Erythroblast (primary cell): ENCODE results near the gene PDE7B.

ENCODE experiments used
- GATA1 ChIP-seq: IDR thresholded peaks from 2 replicates; pipeline ENCODE4 v1.6.1; 2011; ENCODE audit warnings: low read depth, mild to moderate bottlenecking, control low read depth, low read length, moderate library complexity
- POLR2A ChIP-seq: IDR thresholded peaks from 2 replicates; pipeline ENCODE4 v1.6.1; 2011; ENCODE audit warnings: mild to moderate bottlenecking, low read length

DNA sequence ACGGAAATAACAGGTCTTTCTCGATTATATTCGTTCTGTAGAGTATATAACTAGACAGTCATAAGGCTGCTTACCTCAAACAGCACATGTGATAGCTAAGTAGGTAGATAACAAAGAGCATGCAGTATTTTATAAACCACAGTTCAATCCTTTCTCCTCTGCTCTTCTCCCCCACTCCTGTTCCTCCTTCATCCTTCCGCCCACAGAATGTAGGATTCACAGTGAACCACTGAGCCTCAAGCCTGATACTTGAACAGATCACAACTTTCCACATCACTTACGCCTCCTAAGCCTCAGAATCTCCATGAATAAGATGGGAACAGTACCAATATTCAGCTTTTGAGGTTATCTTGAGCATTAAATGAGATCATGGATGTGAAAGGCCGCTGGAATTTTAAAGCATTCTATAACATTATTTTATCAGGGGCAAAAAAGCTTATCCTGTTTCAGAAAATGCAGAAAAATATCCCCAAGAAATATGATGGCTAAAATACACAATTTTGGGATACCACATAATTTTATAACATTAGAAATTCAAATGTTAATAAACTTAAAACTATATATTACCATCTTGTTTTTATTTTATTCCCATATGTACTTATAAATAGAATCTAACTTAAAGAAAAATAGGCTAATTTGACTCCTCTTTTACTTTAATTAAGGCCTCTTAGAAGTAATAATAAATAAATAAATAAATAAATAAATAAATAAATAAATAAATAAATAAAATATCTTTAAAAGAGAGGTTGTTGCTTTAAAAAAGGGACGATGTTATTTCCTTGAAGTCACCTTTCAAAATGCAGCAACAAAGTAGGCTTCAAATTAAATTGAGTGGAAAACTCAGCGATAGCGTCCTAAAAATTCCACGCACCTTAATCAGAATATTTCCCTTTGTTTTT is 365.3 kb downstream of the PDE7B start:
- no peak for TF ChIP-seq POLR2A
- no peak for TF ChIP-seq GATA1
